HCT116 (cell line): Measurements from ENCODE around the gene TUT7. TPM values are rescaled to one million over a fixed set of nuclear protein-coding genes. Genes with fewer than 3 reads are reported as not detected.

Source experiments
- ATAC-seq: fragments of 200-7000 bp; cut with Tn5 transposase; 2 replicates; pipeline ENCODE4 v1.9.1; 2020; ENCODE audit warnings: mild to moderate bottlenecking, moderate library complexity
- BruUV-seq: library from RNA; stranded (reverse); fragments of 400-500 nt; replicated peaks from 2 replicates; lab custom pipeline; 2021; lab: Mats Ljungman, UMichigan
- CTCF ChIA-PET: fragments of 300-600 bp; sonication (Branson Sonifier 250); formaldehyde crosslinking; loops from one replicate; lab custom pipeline; 2021; ENCODE audit warnings: antibody characterized with exemption; lab: Charles Lee
- POLR2A ChIA-PET: fragments of 300-600, 350-600 bp; sonication (Branson Sonifier 250); formaldehyde crosslinking; loops from one replicate; lab custom pipeline; 2021; ENCODE audit warnings: antibody characterized with exemption; lab: Charles Lee
- RAD21 ChIA-PET, 2 experiments: fragments of 300-600 bp; sonication (Branson Sonifier 250); formaldehyde crosslinking; loops; one replicate each; lab custom pipeline; 2023; ENCODE audit warnings: low total read pairs in 2 of 2; ENCODE audit not compliant: uncharacterized antibody in 2 of 2, unreplicated experiment in 2 of 2, low non-redundant PET in 1 of 2; lab: Charles Lee
- DNase-seq: peaks from one replicate; pipeline ENCODE4 v3.0.0-alpha.2; 2010; ENCODE audit warnings: low read depth, low spot score
- H2AFZ ChIP-seq: fragments of 200-600 bp; shearing (Covaris generic), sonication (generic); 2 replicates; pipeline ENCODE4 v1.6.1; 2017; ENCODE audit warnings: low read depth, mixed run types, mixed read lengths, antibody characterized with exemption, low read length; ENCODE audit not compliant: poor library complexity, severe bottlenecking
- H3K27ac ChIP-seq: 2 replicates; pipeline ENCODE4 v1.5.1; 2012; ENCODE audit warnings: low read depth, low read length
- H3K27me3 ChIP-seq: fragments of 200-600 bp; sonication (generic); 2 replicates; pipeline ENCODE4 v1.6.1; 2016; ENCODE audit warnings: mixed run types, low read length, mixed read lengths; ENCODE audit not compliant: insufficient read depth
- H3K36me3 ChIP-seq, 2 experiments: fragments of 200-500 bp in 1 of 2; fragments of 200-600 bp in 1 of 2; sonication (Bioruptor generic) in 1 of 2; sonication (generic) in 1 of 2; 2 replicates each; pipeline versions ENCODE4 v1.5.1 to v1.6.1; 2014 to 2016; ENCODE audit warnings: low read length in 2 of 2, inconsistent platforms in 1 of 2, mixed read lengths in 1 of 2, mixed run types in 1 of 2; ENCODE audit not compliant: insufficient read depth in 2 of 2, control insufficient read depth in 1 of 2
- H3K4me1 ChIP-seq, 2 experiments: fragments of 200-600 bp in 1 of 2; sonication (generic) in 1 of 2; 2 replicates each; pipeline versions ENCODE4 v1.5.1 to v1.6.1; 2012 to 2017; ENCODE audit warnings: low read length in 2 of 2, inconsistent platforms in 1 of 2, mild to moderate bottlenecking in 1 of 2, mixed read lengths in 1 of 2, mixed run types in 1 of 2, moderate library complexity in 1 of 2; ENCODE audit not compliant: insufficient read depth in 2 of 2, control insufficient read depth in 1 of 2
- H3K4me2 ChIP-seq: fragments of 200-600 bp; sonication (generic); 2 replicates; pipeline ENCODE4 v1.6.1; 2017; ENCODE audit warnings: mixed run types, low read length, mixed read lengths
- H3K4me3 ChIP-seq, 2 experiments: fragments of 200-600 bp in 1 of 2; sonication (generic) in 1 of 2; replicated peaks in 1 of 2; 2 replicates each; pipeline ENCODE4 v1.5.1; 2011 to 2016; ENCODE audit warnings: low read length in 2 of 2, control low read depth in 1 of 2, low read depth in 1 of 2, mild to moderate bottlenecking in 1 of 2, mixed read lengths in 1 of 2, mixed run types in 1 of 2
- H3K79me2 ChIP-seq: fragments of 200-600 bp; sonication (generic); 2 replicates; pipeline ENCODE4 v1.6.1; 2017; ENCODE audit warnings: mild to moderate bottlenecking, mixed run types, low read length, moderate library complexity, mixed read lengths; ENCODE audit not compliant: insufficient read depth
- H3K9ac ChIP-seq: fragments of 200-600 bp; sonication (generic); 2 replicates; pipeline ENCODE4 v1.6.1; 2016; ENCODE audit warnings: low read length, mixed read lengths
- H3K9me2 ChIP-seq: fragments of 200-600 bp; sonication (generic), shearing (Covaris generic); 2 replicates; pipeline ENCODE4 v1.6.1; 2017; ENCODE audit warnings: mixed run types, mild to moderate bottlenecking, moderate library complexity; ENCODE audit not compliant: insufficient read depth
- H3K9me3 ChIP-seq, 2 experiments: fragments of 200-500 bp in 1 of 2; fragments of 200-600 bp in 1 of 2; sonication (Bioruptor generic) in 1 of 2; sonication (generic) in 1 of 2; 2 replicates each; pipeline ENCODE4 v1.6.1; 2014 to 2017; ENCODE audit warnings: low read length in 2 of 2, mixed read lengths in 2 of 2, inconsistent platforms in 1 of 2, low read depth in 1 of 2, mild to moderate bottlenecking in 1 of 2, mixed run types in 1 of 2, moderate library complexity in 1 of 2; ENCODE audit not compliant: control insufficient read depth in 1 of 2, insufficient read depth in 1 of 2
- H4K20me1 ChIP-seq: fragments of 200-600 bp; sonication (generic), shearing (Covaris generic); 2 replicates; pipeline ENCODE4 v1.6.1; 2017; ENCODE audit warnings: mixed run types, mild to moderate bottlenecking, moderate library complexity; ENCODE audit not compliant: insufficient read depth
- ATF3 ChIP-seq: IDR thresholded peaks from 2 replicates; pipeline ENCODE4 v1.6.1; 2012
- CEBPB ChIP-seq: IDR thresholded peaks from 2 replicates; pipeline ENCODE4 v1.6.1; 2012; ENCODE audit warnings: low read depth
- CTCF ChIP-seq, 3 experiments: fragments of 200-600 bp in 1 of 3; sonication (generic) in 1 of 3; IDR thresholded peaks in 2 of 3; conservative IDR thresholded peaks in 1 of 3; 2 replicates each; pipeline ENCODE4 v1.5.1; 2012 to 2017; ENCODE audit warnings: low read depth in 2 of 3, low read length in 2 of 3, antibody characterized with exemption in 1 of 3, borderline replicate concordance in 1 of 3, control low read depth in 1 of 3, mild to moderate bottlenecking in 1 of 3, mixed read lengths in 1 of 3, mixed run types in 1 of 3, moderate library complexity in 1 of 3; ENCODE audit not compliant: insufficient read depth in 1 of 3
- EGR1 ChIP-seq: IDR thresholded peaks from 2 replicates; pipeline ENCODE4 v1.6.1; 2012; ENCODE audit warnings: low read depth
- EZH2 ChIP-seq: fragments of 200-600 bp; sonication (generic); IDR thresholded peaks from 2 replicates; pipeline ENCODE4 v1.6.1; 2017; ENCODE audit warnings: antibody characterized with exemption, mixed run types
- JUND ChIP-seq: IDR thresholded peaks from 2 replicates; pipeline ENCODE4 v1.6.1; 2012
- MAX ChIP-seq: IDR thresholded peaks from 2 replicates; pipeline ENCODE4 v1.6.1; 2012
- intact Hi-C: fragments of 100-400 bp; cut with micrococcal nuclease; formaldehyde crosslinking; loops from 2 replicates; pipeline ENCODE4 v1.10.0; 2022
- total RNA-seq: library from RNA; stranded (reverse); gene quantifications from one replicate; pipeline ENCODE4 v1.2.1, GENCODE V29; 2021; ENCODE audit not compliant: unreplicated experiment

The TUT7 gene
- total RNA-seq, 1 experiment from 2014 or later: 23.1 TPM

- no peak overlapping the region for H2AFZ ChIP-seq
- intact Hi-C loops: no loop called here
- no peak overlapping the region for H3K27ac ChIP-seq
- BruUV-seq: no TSS peak
- ChIA-PET RAD21 (no interaction called here), CTCF (no interaction called here), POLR2A (no interaction called here)
- ATAC-seq (no peak), DNase-seq (no peak)
- no peak overlapping the region for H3K4me3 ChIP-seq
- TF ChIP-seq EZH2 (no peak), JUND (no peak), MAX (no peak), EGR1 (no peak), ATF3 (no peak), CTCF (IDR thresholded peaks at IDR 0.05 in 2 of 3, conservative IDR thresholded peaks at IDR 0.05 in 1 of 3; ENCODE audit: borderline replicate concordance in 1 of 3, insufficient read depth in 1 of 3, low read depth in 2 of 3, low read length in 2 of 3) (no peak), CEBPB (no peak)
- no peak overlapping the region for H3K9ac ChIP-seq
- H3K9me2 ChIP-seq: no peaks in the 10 kb centered on the region
- no peaks in the 10 kb centered on the region for H3K36me3 ChIP-seq
- no peaks in the 10 kb centered on the region for H3K27me3 ChIP-seq
- H3K4me1 ChIP-seq: peaks cover 4 to 13% of the 10 kb centered on the region in 2 experiments; a peak in 2 of 4 replicates
- no peaks in the 10 kb centered on the region for H3K9me3 ChIP-seq
- no peak overlapping the region for H3K4me2 ChIP-seq
- no peaks in the 10 kb centered on the region for H4K20me1 ChIP-seq
- no peaks in the 10 kb centered on the region for H3K79me2 ChIP-seq
These were observed 5.1 kb upstream of the TUT7 start for GRCh38 chr9:86359151-86359879.
